WTC11 (cell line): ENCODE measurements around the gene INO80E. TPM values are rescaled to one million over a fixed set of nuclear protein-coding genes. Genes with fewer than 3 reads are reported as not detected.
A peak's percentile ranks its signal among the peaks of the same experiment; 100 is the strongest.

Experiments
- ATAC-seq: fragments of 200-7000 bp; cut with Tn5 transposase; 2 replicates; pipeline ENCODE4 v1.10.0; 2021; ENCODE audit warnings: mild to moderate bottlenecking, moderate library complexity
- CTCF ChIA-PET: fragments of 300-600 bp; sonication (Branson Sonifier 250); formaldehyde crosslinking; loops from one replicate; lab custom pipeline; 2021; ENCODE audit warnings: antibody characterized with exemption; lab: Charles Lee
- POLR2A ChIA-PET: fragments of 350-600 bp; sonication (Branson Sonifier 250); formaldehyde crosslinking; loops from one replicate; lab custom pipeline; 2021; ENCODE audit warnings: antibody characterized with exemption; lab: Charles Lee
- DNase-seq: peaks from one replicate; pipeline ENCODE4 v3.0.0; 2021; ENCODE audit warnings: low spot score
- H3K27ac Mint-ChIP-seq: 2 replicates; pipeline ENCODE4 v1.8.0; 2021; ENCODE audit warnings: mixed read lengths
- H3K27me3 Mint-ChIP-seq: 2 replicates; pipeline ENCODE4 v1.8.0; 2021; ENCODE audit warnings: low read depth, mild to moderate bottlenecking, moderate library complexity, mixed read lengths
- H3K36me3 Mint-ChIP-seq: 2 replicates; pipeline ENCODE4 v1.8.0; 2021; ENCODE audit warnings: mixed read lengths
- H3K4me1 Mint-ChIP-seq: 2 replicates; pipeline ENCODE4 v1.8.0; 2022; ENCODE audit warnings: mixed read lengths
- H3K4me3 Mint-ChIP-seq: 2 replicates; pipeline ENCODE4 v1.8.0; 2021; ENCODE audit warnings: mild to moderate bottlenecking, moderate library complexity, mixed read lengths
- H3K9me3 Mint-ChIP-seq: 2 replicates; pipeline ENCODE4 v1.8.0; 2021; ENCODE audit warnings: mixed read lengths
- FOXJ3 ChIP-seq: sonication (generic); formaldehyde crosslinking; IDR thresholded peaks from 2 replicates; pipeline ENCODE4 v1.9.0; 2021; ENCODE audit warnings: missing genetic modification reagents, mild to moderate bottlenecking, borderline replicate concordance
- FOXP1 ChIP-seq: sonication (generic); formaldehyde crosslinking; IDR thresholded peaks from 2 replicates; pipeline ENCODE4 v1.8.0; 2022; ENCODE audit warnings: missing genetic modification reagents, mild to moderate bottlenecking, moderate library complexity, borderline replicate concordance
- GABPB1 ChIP-seq: sonication (generic); formaldehyde crosslinking; IDR thresholded peaks from 2 replicates; pipeline ENCODE4 v1.8.1; 2023; ENCODE audit warnings: mild to moderate bottlenecking, missing genetic modification reagents
- NFE2L1 ChIP-seq: sonication (generic); formaldehyde crosslinking; IDR thresholded peaks from 2 replicates; pipeline ENCODE4 v1.8.1; 2023; ENCODE audit warnings: missing genetic modification reagents
- NR1H2 ChIP-seq: sonication (generic); formaldehyde crosslinking; IDR thresholded peaks from 2 replicates; pipeline ENCODE4 v1.9.0; 2021; ENCODE audit warnings: mild to moderate bottlenecking, moderate library complexity, missing genetic modification reagents
- NR3C1 ChIP-seq: sonication (generic); formaldehyde crosslinking; conservative IDR thresholded peaks from 2 replicates; pipeline ENCODE4 v1.8.1; 2023; ENCODE audit warnings: low read depth, mild to moderate bottlenecking, missing genetic modification reagents
- SMAD4 ChIP-seq: sonication (generic); formaldehyde crosslinking; IDR thresholded peaks from 2 replicates; pipeline ENCODE4 v1.8.0; 2022; ENCODE audit warnings: mild to moderate bottlenecking, missing genetic modification reagents
- SP1 ChIP-seq: sonication (generic); formaldehyde crosslinking; conservative IDR thresholded peaks from 2 replicates; pipeline ENCODE4 v1.8.1; 2022; ENCODE audit warnings: missing genetic modification reagents
- TCF7 ChIP-seq: sonication (generic); formaldehyde crosslinking; IDR thresholded peaks from 2 replicates; pipeline ENCODE4 v1.8.0; 2022; ENCODE audit warnings: mild to moderate bottlenecking, low read depth, missing genetic modification reagents, moderate library complexity
- ZNF138 ChIP-seq: sonication (generic); formaldehyde crosslinking; conservative IDR thresholded peaks from 2 replicates; pipeline ENCODE4 v1.8.1; 2022; ENCODE audit warnings: mild to moderate bottlenecking, moderate library complexity, missing genetic modification reagents
- ZNF263 ChIP-seq: sonication (generic); formaldehyde crosslinking; IDR thresholded peaks from 2 replicates; pipeline ENCODE4 v1.8.1; 2022; ENCODE audit warnings: low read depth, mild to moderate bottlenecking, moderate library complexity, missing genetic modification reagents
- total RNA-seq: library from RNA; stranded (reverse); gene quantifications from 3 replicates; pipeline ENCODE4 v1.2.3, GENCODE V29; 2021
- TF ChIP-seq, protein P1 (sequence below): fragments of 200-600 bp; IDR thresholded peaks from 2 replicates; pipeline ENCODE4 v1.8.0; 2022; ENCODE audit warnings: antibody characterized with exemption
- TF ChIP-seq, protein P2 (sequence below): sonication (generic); formaldehyde crosslinking; conservative IDR thresholded peaks from 2 replicates; pipeline ENCODE4 v1.8.1; 2023; ENCODE audit warnings: mild to moderate bottlenecking, low read depth, missing genetic modification reagents, moderate library complexity
- TF ChIP-seq, protein P3 (sequence below): sonication (generic); formaldehyde crosslinking; IDR thresholded peaks from 2 replicates; pipeline ENCODE4 v1.8.0; 2022; ENCODE audit warnings: mild to moderate bottlenecking, missing genetic modification reagents
- TF ChIP-seq, protein P4 (sequence below): sonication (generic); formaldehyde crosslinking; IDR thresholded peaks from 2 replicates; pipeline ENCODE4 v1.8.0; 2023; ENCODE audit warnings: mild to moderate bottlenecking, missing genetic modification reagents
- TF ChIP-seq, protein P5 (sequence below): sonication (generic); formaldehyde crosslinking; IDR thresholded peaks from 2 replicates; pipeline ENCODE4 v1.8.0; 2023; ENCODE audit warnings: missing genetic modification reagents
- TF ChIP-seq, protein P6 (sequence below): sonication (generic); formaldehyde crosslinking; IDR thresholded peaks from 2 replicates; pipeline ENCODE4 v1.8.1; 2022; ENCODE audit warnings: mild to moderate bottlenecking, moderate library complexity, missing genetic modification reagents
- TF ChIP-seq, protein P7 (sequence below): sonication (generic); formaldehyde crosslinking; conservative IDR thresholded peaks from 2 replicates; pipeline ENCODE4 v1.8.1; 2022; ENCODE audit warnings: mild to moderate bottlenecking, missing genetic modification reagents
- TF ChIP-seq, protein P8 (sequence below): sonication (generic); formaldehyde crosslinking; IDR thresholded peaks from 2 replicates; pipeline ENCODE4 v1.8.1; 2022; ENCODE audit warnings: low read depth, mild to moderate bottlenecking, moderate library complexity, missing genetic modification reagents, borderline replicate concordance

Gene INO80E
- total RNA-seq, 1 experiment from 2014 or later: 101 TPM

DNA sequence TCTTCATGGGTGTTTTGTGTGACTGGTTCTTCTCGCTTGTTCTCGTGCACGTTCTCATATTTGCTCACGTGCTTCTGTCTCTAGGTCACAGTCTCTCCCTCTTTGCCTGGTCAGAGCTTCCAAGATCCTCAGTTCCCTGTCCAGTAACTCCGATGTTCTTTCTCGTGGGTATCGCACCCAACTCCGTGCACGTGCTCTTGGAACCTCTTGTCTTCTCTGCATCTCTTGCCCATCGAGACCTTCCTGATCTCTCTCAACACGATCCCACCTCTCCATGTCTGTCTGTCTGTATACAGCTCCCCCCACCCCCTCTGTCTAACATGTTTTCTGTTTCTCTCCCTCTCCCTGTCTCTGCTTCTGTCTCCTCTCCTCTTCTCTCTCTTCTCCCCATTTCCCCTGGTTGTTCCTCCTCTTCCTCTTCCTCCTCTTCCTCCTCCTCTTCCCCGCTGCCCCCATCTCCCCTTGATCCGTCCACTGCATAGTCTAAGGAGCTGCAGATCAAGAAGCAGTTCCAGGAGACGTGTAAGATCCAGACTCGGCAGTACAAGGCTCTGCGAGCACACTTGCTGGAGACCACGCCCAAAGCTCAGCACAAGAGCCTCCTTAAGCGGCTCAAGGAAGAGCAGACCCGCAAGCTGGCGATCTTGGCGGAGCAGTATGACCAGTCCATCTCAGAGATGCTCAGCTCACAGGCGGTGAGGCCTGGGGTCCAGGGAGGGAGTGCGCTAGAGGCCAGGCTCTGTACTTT lies 6.8 kb upstream of the INO80E start:
- CTCF ChIA-PET: interaction anchor here (0.5 to 1.7 kb wide), 3 partner anchors 16 to 43 kb away, joined by 3 to 9 read pairs (median 3); no protein-coding TSS in a partner anchor
- 0 out of 2 replicates have a peak, but pooled peaks cover under 1% of the 10 kb centered on the region for H3K4me1 Mint-ChIP-seq
- H3K27ac Mint-ChIP-seq: peak overlapping the region; percentile 74; the same call in 1 of the 2 replicates
- H3K9me3 Mint-ChIP-seq: no peaks in the 10 kb centered on the region
- DNase-seq (no peak), ATAC-seq (no peak)
- H3K4me3 Mint-ChIP-seq: no peak overlapping the region
- H3K36me3 Mint-ChIP-seq: peaks cover 40% of the 10 kb centered on the region
- no peaks in the 10 kb centered on the region for H3K27me3 Mint-ChIP-seq
- POLR2A ChIA-PET: no interaction called here
- TF ChIP-seq SP1 (CRISPR knock-in tag): no peak
- TF ChIP-seq, protein P1, sequence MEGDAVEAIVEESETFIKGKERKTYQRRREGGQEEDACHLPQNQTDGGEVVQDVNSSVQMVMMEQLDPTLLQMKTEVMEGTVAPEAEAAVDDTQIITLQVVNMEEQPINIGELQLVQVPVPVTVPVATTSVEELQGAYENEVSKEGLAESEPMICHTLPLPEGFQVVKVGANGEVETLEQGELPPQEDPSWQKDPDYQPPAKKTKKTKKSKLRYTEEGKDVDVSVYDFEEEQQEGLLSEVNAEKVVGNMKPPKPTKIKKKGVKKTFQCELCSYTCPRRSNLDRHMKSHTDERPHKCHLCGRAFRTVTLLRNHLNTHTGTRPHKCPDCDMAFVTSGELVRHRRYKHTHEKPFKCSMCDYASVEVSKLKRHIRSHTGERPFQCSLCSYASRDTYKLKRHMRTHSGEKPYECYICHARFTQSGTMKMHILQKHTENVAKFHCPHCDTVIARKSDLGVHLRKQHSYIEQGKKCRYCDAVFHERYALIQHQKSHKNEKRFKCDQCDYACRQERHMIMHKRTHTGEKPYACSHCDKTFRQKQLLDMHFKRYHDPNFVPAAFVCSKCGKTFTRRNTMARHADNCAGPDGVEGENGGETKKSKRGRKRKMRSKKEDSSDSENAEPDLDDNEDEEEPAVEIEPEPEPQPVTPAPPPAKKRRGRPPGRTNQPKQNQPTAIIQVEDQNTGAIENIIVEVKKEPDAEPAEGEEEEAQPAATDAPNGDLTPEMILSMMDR: no peak
- TF ChIP-seq, protein P2, sequence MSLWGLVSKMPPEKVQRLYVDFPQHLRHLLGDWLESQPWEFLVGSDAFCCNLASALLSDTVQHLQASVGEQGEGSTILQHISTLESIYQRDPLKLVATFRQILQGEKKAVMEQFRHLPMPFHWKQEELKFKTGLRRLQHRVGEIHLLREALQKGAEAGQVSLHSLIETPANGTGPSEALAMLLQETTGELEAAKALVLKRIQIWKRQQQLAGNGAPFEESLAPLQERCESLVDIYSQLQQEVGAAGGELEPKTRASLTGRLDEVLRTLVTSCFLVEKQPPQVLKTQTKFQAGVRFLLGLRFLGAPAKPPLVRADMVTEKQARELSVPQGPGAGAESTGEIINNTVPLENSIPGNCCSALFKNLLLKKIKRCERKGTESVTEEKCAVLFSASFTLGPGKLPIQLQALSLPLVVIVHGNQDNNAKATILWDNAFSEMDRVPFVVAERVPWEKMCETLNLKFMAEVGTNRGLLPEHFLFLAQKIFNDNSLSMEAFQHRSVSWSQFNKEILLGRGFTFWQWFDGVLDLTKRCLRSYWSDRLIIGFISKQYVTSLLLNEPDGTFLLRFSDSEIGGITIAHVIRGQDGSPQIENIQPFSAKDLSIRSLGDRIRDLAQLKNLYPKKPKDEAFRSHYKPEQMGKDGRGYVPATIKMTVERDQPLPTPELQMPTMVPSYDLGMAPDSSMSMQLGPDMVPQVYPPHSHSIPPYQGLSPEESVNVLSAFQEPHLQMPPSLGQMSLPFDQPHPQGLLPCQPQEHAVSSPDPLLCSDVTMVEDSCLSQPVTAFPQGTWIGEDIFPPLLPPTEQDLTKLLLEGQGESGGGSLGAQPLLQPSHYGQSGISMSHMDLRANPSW (CRISPR knock-in tag): no peak
- TF ChIP-seq ZNF263: no peak
- TF ChIP-seq, protein P3, sequence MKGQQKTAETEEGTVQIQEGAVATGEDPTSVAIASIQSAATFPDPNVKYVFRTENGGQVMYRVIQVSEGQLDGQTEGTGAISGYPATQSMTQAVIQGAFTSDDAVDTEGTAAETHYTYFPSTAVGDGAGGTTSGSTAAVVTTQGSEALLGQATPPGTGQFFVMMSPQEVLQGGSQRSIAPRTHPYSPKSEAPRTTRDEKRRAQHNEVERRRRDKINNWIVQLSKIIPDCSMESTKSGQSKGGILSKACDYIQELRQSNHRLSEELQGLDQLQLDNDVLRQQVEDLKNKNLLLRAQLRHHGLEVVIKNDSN (CRISPR knock-in tag): no peak
- no peak for TF ChIP-seq NR3C1 (CRISPR knock-in tag)
- TF ChIP-seq, protein P4, sequence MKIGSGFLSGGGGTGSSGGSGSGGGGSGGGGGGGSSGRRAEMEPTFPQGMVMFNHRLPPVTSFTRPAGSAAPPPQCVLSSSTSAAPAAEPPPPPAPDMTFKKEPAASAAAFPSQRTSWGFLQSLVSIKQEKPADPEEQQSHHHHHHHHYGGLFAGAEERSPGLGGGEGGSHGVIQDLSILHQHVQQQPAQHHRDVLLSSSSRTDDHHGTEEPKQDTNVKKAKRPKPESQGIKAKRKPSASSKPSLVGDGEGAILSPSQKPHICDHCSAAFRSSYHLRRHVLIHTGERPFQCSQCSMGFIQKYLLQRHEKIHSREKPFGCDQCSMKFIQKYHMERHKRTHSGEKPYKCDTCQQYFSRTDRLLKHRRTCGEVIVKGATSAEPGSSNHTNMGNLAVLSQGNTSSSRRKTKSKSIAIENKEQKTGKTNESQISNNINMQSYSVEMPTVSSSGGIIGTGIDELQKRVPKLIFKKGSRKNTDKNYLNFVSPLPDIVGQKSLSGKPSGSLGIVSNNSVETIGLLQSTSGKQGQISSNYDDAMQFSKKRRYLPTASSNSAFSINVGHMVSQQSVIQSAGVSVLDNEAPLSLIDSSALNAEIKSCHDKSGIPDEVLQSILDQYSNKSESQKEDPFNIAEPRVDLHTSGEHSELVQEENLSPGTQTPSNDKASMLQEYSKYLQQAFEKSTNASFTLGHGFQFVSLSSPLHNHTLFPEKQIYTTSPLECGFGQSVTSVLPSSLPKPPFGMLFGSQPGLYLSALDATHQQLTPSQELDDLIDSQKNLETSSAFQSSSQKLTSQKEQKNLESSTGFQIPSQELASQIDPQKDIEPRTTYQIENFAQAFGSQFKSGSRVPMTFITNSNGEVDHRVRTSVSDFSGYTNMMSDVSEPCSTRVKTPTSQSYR (CRISPR knock-in tag): no peak
- TF ChIP-seq TCF7 (CRISPR knock-in tag): no peak
- no peak for TF ChIP-seq NFE2L1 (CRISPR knock-in tag)
- TF ChIP-seq FOXJ3 (CRISPR knock-in tag): no peak
- TF ChIP-seq, protein P5, sequence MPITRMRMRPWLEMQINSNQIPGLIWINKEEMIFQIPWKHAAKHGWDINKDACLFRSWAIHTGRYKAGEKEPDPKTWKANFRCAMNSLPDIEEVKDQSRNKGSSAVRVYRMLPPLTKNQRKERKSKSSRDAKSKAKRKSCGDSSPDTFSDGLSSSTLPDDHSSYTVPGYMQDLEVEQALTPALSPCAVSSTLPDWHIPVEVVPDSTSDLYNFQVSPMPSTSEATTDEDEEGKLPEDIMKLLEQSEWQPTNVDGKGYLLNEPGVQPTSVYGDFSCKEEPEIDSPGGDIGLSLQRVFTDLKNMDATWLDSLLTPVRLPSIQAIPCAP: no peak
- TF ChIP-seq FOXP1 (CRISPR knock-in tag): no peak
- no peak for TF ChIP-seq NR1H2 (CRISPR knock-in tag)
- no peak for TF ChIP-seq SMAD4
- TF ChIP-seq GABPB1 (CRISPR knock-in tag): no peak
- no peak for TF ChIP-seq ZNF138 (CRISPR knock-in tag)
- TF ChIP-seq, protein P6, sequence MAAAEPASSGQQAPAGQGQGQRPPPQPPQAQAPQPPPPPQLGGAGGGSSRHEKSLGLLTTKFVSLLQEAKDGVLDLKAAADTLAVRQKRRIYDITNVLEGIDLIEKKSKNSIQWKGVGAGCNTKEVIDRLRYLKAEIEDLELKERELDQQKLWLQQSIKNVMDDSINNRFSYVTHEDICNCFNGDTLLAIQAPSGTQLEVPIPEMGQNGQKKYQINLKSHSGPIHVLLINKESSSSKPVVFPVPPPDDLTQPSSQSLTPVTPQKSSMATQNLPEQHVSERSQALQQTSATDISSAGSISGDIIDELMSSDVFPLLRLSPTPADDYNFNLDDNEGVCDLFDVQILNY (CRISPR knock-in tag): no peak
- TF ChIP-seq, protein P7, sequence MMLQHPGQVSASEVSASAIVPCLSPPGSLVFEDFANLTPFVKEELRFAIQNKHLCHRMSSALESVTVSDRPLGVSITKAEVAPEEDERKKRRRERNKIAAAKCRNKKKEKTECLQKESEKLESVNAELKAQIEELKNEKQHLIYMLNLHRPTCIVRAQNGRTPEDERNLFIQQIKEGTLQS (CRISPR knock-in tag): no peak
- TF ChIP-seq, protein P8, sequence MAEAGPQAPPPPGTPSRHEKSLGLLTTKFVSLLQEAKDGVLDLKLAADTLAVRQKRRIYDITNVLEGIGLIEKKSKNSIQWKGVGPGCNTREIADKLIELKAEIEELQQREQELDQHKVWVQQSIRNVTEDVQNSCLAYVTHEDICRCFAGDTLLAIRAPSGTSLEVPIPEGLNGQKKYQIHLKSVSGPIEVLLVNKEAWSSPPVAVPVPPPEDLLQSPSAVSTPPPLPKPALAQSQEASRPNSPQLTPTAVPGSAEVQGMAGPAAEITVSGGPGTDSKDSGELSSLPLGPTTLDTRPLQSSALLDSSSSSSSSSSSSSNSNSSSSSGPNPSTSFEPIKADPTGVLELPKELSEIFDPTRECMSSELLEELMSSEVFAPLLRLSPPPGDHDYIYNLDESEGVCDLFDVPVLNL (CRISPR knock-in tag): no peak
- TF ChIP-seq, all 79 proteins: peak for 0
